T-helper 17 cell (primary cell): ENCODE results near the gene OTOA. TPM values are rescaled to one million over a fixed set of nuclear protein-coding genes. Genes with fewer than 3 reads are reported as not detected.
A peak's percentile ranks its signal among the peaks of the same experiment; 100 is the strongest.
"Not testable (repeated sequence)": the region's sequence is repeated elsewhere in the genome, so short reads cannot be mapped to it uniquely, and the experiment has no call there.

ENCODE experiments used
- ATAC-seq: fragments of 150-1000 bp; cut with Tn5 transposase; 2 replicates; pipeline ENCODE4 v1.10.0; 2021; ENCODE audit warnings: mild to moderate bottlenecking, moderate library complexity
- DNase-seq, 3 donors: peaks; one replicate each; pipeline versions ENCODE4 v3.0.0 to v3.0.0-alpha.2; 2020 to 2021
- H3K9me3 ChIP-seq: one replicate; pipeline ENCODE4 v1.7.0; 2013; ENCODE audit warnings: low read length, mild to moderate bottlenecking; ENCODE audit not compliant: control insufficient read depth, poor library complexity, severe bottlenecking
- H3K27ac Mint-ChIP-seq: one replicate; pipeline ENCODE4 v1.8.0; 2022; ENCODE audit warnings: mild to moderate bottlenecking, moderate library complexity, mixed read lengths
- H3K27me3 Mint-ChIP-seq: one replicate; pipeline ENCODE4 v1.8.0; 2022; ENCODE audit warnings: mixed read lengths
- H3K36me3 Mint-ChIP-seq: one replicate; pipeline ENCODE4 v1.8.0; 2022; ENCODE audit warnings: low read depth, mixed read lengths
- H3K4me1 Mint-ChIP-seq: one replicate; pipeline ENCODE4 v1.8.0; 2022; ENCODE audit warnings: mild to moderate bottlenecking, mixed read lengths
- H3K4me3 Mint-ChIP-seq: one replicate; pipeline ENCODE4 v1.8.0; 2022; ENCODE audit warnings: mild to moderate bottlenecking, moderate library complexity, mixed read lengths
- total RNA-seq, 4 donors: library from RNA in 2 of 4; stranded (reverse) in 2 of 4; gene quantifications; one replicate each; pipeline ENCODE4 v1.2.3 and lab custom pipeline; 2022 to 2026

The OTOA gene
- total RNA-seq, result under 1 TPM; 0.10 to 0.16 TPM
- 0.23 to 0.46 reads per million in 2 donors for total RNA-seq (lab: John Stamatoyannopoulos, UW)

GRCh38 chr16:21663889-21664647 is at the start of gene OTOA:
Gene OTOA (plus strand): TSS chr16:21663968. CDS start chr16:21678515, 14,547 bp downstream.
- H3K9me3 ChIP-seq, result no peaks in the 10 kb centered on the region
- peak within 1 kb of the TSS; percentile 87 for H3K4me3 Mint-ChIP-seq
- DNase-seq (peak in 1 of 3 donors; percentile 13), ATAC-seq (peak; percentile 76)
- H3K36me3 Mint-ChIP-seq, result no peaks in the 10 kb centered on the region
- peaks cover 3% of the 10 kb centered on the region for H3K27me3 Mint-ChIP-seq
- H3K27ac Mint-ChIP-seq, result no peak within 1 kb of the TSS
- peaks cover 8% of the 10 kb centered on the region for H3K4me1 Mint-ChIP-seq

GRCh38 chr16:21614896-21615295 is 48.9 kb upstream of the OTOA start:
- Mint-ChIP-seq H3K4me1 (peaks cover 45% of the 10 kb centered on the region), H3K27ac (no peak overlapping the region), H3K4me3 (no peak overlapping the region), H3K36me3 (no peaks in the 10 kb centered on the region), H3K27me3 (no peaks in the 10 kb centered on the region)
- ATAC-seq, result no peak
- DNase-seq, result no peak
- no peaks in the 10 kb centered on the region for H3K9me3 ChIP-seq

GRCh38 chr16:21617607-21618006 is 46.2 kb upstream of the OTOA start:
- Mint-ChIP-seq H3K27me3 (no peaks in the 10 kb centered on the region), H3K4me1 (peaks cover 33% of the 10 kb centered on the region), H3K36me3 (no peaks in the 10 kb centered on the region), H3K4me3 (no peak overlapping the region), H3K27ac (peak overlapping the region; percentile 41)
- no peak for ATAC-seq
- no peaks in the 10 kb centered on the region for H3K9me3 ChIP-seq
- no peak for DNase-seq

GRCh38 chr16:21618281-21618680 is 45.5 kb upstream of the OTOA start:
- Mint-ChIP-seq H3K27me3 (no peaks in the 10 kb centered on the region), H3K4me3 (no peak overlapping the region), H3K4me1 (peaks cover 29% of the 10 kb centered on the region), H3K27ac (peak overlapping the region; percentile 41), H3K36me3 (no peaks in the 10 kb centered on the region)
- ATAC-seq (no peak), DNase-seq (no peak)
- no peaks in the 10 kb centered on the region for H3K9me3 ChIP-seq

GRCh38 chr16:21619765-21620425 is 43.9 kb upstream of the OTOA start:
- H3K27ac Mint-ChIP-seq, result peak overlapping the region; percentile 57
- H3K36me3 Mint-ChIP-seq, result peaks cover 2% of the 10 kb centered on the region

GRCh38 chr16:21620592-21620991 is 43.2 kb upstream of the OTOA start:
- peak overlapping the region; percentile 59 for H3K4me3 Mint-ChIP-seq
- H3K27ac Mint-ChIP-seq, result peak overlapping the region; percentile 57

More at GRCh38 chr16:21619765-21620425, 43.9 kb upstream of the OTOA start:
- no peak for ATAC-seq
- peaks cover 33% of the 10 kb centered on the region for H3K4me1 Mint-ChIP-seq
- H3K9me3 ChIP-seq, result no peaks in the 10 kb centered on the region
- no peak overlapping the region for H3K4me3 Mint-ChIP-seq
- no peak for DNase-seq
- H3K27me3 Mint-ChIP-seq, result no peaks in the 10 kb centered on the region

GRCh38 chr16:21622545-21622944 is 41.2 kb upstream of the OTOA start:
- Mint-ChIP-seq H3K27me3 (no peaks in the 10 kb centered on the region), H3K27ac (peak overlapping the region; percentile 57), H3K4me3 (no peak overlapping the region), H3K4me1 (peaks cover 32% of the 10 kb centered on the region), H3K36me3 (peaks cover 2% of the 10 kb centered on the region)
- ATAC-seq, result no peak
- no peak for DNase-seq
- no peaks in the 10 kb centered on the region for H3K9me3 ChIP-seq

More at GRCh38 chr16:21620592-21620991, 43.2 kb upstream of the OTOA start:
- H3K9me3 ChIP-seq, result no peaks in the 10 kb centered on the region
- ATAC-seq (no peak), DNase-seq (no peak)
- Mint-ChIP-seq H3K27me3 (no peaks in the 10 kb centered on the region), H3K4me1 (peaks cover 31% of the 10 kb centered on the region), H3K36me3 (peaks cover 2% of the 10 kb centered on the region)

GRCh38 chr16:21625026-21625425 is 38.7 kb upstream of the OTOA start:
- Mint-ChIP-seq H3K4me3 (no peak overlapping the region), H3K36me3 (peaks cover 2% of the 10 kb centered on the region), H3K27me3 (no peaks in the 10 kb centered on the region), H3K27ac (peak overlapping the region; percentile 27), H3K4me1 (peaks cover 25% of the 10 kb centered on the region)
- DNase-seq, result no peak
- H3K9me3 ChIP-seq, result no peaks in the 10 kb centered on the region
- ATAC-seq, result no peak

- peaks cover 21% of the 10 kb centered on the region for H3K4me1 Mint-ChIP-seq
- no peaks in the 10 kb centered on the region for H3K9me3 ChIP-seq
- DNase-seq, result no peak
- peak overlapping the region; percentile 94 for H3K27ac Mint-ChIP-seq
- H3K36me3 Mint-ChIP-seq, result peaks cover 3% of the 10 kb centered on the region
- H3K27me3 Mint-ChIP-seq, result no peaks in the 10 kb centered on the region
- peak overlapping the region; percentile 73 for H3K4me3 Mint-ChIP-seq
- ATAC-seq, result peak; percentile 79
These were observed 37.0 kb upstream of the OTOA start for GRCh38 chr16:21626659-21627277.

GRCh38 chr16:21628121-21628726 is 35.5 kb upstream of the OTOA start:
- no peak for DNase-seq
- peak overlapping the region; percentile 94 for H3K27ac Mint-ChIP-seq
- no peaks in the 10 kb centered on the region for H3K9me3 ChIP-seq
- no peaks in the 10 kb centered on the region for H3K27me3 Mint-ChIP-seq
- peaks cover 5% of the 10 kb centered on the region for H3K36me3 Mint-ChIP-seq
- peaks cover 24% of the 10 kb centered on the region for H3K4me1 Mint-ChIP-seq
- ATAC-seq, result no peak
- no peak overlapping the region for H3K4me3 Mint-ChIP-seq

- Mint-ChIP-seq H3K4me3 (no peak overlapping the region), H3K27ac (no peak overlapping the region), H3K36me3 (peaks cover 3% of the 10 kb centered on the region), H3K27me3 (no peaks in the 10 kb centered on the region), H3K4me1 (peaks cover 25% of the 10 kb centered on the region)
- no peaks in the 10 kb centered on the region for H3K9me3 ChIP-seq
- ATAC-seq (no peak), DNase-seq (no peak)
These were observed 35.0 kb upstream of the OTOA start for GRCh38 chr16:21628772-21629171.

GRCh38 chr16:21629616-21630539 is 33.9 kb upstream of the OTOA start:
- H3K27ac Mint-ChIP-seq, H3K36me3 Mint-ChIP-seq, H3K9me3 ChIP-seq, H3K4me3 Mint-ChIP-seq, DNase-seq, H3K27me3 Mint-ChIP-seq, ATAC-seq: not testable (repeated sequence)
- peaks cover 20% of the 10 kb centered on the region for H3K4me1 Mint-ChIP-seq
